ENCODE measurements around the gene CCDC57.

CCDC57 gene

DNA sequence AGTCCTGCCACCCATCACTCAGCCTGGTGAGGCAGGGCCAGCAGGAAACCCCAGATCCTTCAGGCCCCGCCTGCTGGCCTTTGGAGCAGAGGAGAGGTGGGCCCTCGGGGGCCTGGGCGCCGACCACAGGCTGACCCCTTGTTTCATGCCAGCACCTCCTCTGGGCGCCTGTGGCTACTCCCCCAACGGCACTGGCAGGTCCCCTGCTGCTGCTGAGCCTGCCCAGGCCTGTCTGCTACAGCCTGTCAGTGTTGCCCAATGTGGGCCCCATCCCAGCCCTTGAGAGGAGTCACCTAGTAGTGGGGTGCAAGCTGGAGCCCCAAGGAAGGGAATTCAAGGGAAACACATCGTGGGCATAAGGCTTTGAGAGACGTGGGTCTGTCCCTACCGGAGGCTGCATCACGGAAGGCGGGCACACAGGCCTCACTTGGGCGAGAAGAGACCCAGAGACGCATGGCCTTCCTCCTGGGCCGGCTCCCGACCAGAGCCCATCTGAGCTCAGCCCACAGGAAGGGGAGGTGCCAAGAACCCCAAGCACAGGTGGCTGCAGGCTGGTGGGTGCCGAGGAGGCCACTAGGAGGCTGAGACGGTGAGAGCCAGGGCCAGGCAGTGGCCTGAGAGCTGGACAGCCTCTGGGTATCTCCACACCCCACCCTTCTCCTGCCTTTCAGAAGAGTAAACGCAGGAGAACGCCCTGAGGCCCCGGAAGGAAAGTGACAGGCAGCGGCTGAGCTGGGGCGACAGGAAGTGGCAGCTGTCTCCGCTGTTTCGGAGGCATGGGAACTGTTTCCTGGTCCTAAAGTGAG is 106.6 kb downstream of the CCDC57 start:
- DNase-seq (ENCODE audit: low spot score): peak; percentile 45

- no peak for DNase-seq (ENCODE audit: low spot score)
These were observed 107.2 kb downstream of the CCDC57 start for GRCh38 chr17:82105417-82105881.

GRCh38 chr17:82104797-82105416 is 107.7 kb downstream of the CCDC57 start:
- DNase-seq (ENCODE audit: low spot score): no peak

DNA sequence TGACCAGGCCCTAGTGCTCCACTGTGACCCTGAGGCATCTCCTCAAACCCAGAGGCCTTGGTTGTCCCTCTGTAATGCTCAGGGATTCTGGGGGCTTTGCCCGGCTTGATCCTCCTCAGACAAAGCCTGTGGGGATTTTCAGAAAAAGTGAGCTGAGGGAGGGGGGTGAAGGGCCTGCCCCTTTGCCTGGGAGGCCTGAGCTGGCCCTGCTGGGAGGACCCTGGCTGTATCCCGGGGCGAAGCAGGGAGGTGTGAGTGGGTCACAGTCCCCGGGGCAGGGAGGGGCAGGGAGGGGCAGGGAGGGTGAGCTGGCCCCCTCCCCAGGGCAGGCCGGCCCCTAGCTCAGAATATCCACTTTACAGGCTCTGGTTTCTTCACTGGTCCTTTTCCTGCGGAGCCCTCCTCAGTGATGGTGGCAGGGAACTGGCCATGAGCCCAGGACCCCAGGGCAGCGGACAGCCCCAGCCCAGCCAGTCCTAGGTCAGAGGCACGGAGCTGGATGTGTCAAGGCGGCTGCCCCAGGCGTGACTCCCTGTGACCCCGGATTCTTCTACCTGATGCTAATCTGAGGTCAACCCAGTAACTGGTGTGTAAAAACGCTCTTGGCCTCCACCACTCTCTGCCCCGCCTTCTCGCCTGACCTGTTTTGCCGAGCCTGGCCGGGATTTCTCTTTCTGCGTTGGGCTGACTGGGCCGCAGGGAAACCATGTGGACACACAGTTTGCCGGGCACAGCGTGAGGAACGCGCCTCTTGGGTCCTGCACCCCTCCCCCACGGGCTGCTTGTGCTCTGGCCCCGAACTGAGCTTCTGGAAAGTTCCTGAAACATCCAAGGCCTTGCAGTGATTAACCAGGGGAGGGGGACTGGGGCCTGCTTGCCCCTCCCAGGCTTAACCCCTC is 108.8 kb downstream of the CCDC57 start:
- DNase-seq (ENCODE audit: low spot score): peak; percentile 40

- peak; percentile 49 for DNase-seq (ENCODE audit: low spot score)
These were observed 110.6 kb downstream of the CCDC57 start for GRCh38 chr17:82101767-82102679.

- no peak for DNase-seq (ENCODE audit: low spot score)
These were observed 111.3 kb downstream of the CCDC57 start for GRCh38 chr17:82101301-82101715.

DNA sequence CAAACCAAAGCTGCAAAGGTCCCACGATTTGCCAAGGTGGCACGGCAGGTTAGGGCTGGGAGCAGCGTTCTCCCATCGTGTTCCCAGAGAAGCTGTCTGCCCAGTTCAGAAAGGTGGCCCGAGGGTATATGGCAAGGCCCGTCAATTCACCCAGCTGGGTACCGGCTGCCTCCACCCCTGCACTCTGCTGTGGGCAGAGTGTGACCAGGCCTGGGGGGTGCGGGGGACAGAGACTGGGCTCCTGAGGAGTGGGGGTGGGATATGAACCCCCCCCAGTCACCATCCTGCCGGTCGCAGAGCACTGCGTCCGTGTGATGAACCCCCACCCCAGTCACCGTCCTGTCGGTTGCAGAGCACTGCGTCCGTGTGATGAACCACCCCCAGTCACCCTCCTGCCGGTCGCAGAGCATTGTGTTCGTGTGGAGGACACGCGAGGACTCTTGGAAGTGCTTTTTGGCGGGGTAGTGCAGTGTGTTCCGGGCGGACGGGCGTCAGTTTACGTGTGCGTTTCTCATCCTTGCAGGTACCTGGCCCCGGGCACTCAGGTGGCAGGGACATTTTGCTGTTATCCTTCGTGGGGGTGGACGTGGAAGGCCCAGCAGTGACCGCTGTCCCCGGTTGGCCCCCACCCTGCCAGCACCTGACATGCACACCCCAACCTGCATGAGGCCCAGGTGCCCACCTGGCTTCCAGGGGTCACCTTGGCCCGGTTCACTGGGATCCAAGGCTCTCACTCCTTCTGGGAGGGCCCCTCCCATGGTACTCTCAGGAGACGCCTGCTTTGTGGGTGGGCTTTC is 111.9 kb downstream of the CCDC57 start:
- no peak for DNase-seq (ENCODE audit: low spot score)

DNA sequence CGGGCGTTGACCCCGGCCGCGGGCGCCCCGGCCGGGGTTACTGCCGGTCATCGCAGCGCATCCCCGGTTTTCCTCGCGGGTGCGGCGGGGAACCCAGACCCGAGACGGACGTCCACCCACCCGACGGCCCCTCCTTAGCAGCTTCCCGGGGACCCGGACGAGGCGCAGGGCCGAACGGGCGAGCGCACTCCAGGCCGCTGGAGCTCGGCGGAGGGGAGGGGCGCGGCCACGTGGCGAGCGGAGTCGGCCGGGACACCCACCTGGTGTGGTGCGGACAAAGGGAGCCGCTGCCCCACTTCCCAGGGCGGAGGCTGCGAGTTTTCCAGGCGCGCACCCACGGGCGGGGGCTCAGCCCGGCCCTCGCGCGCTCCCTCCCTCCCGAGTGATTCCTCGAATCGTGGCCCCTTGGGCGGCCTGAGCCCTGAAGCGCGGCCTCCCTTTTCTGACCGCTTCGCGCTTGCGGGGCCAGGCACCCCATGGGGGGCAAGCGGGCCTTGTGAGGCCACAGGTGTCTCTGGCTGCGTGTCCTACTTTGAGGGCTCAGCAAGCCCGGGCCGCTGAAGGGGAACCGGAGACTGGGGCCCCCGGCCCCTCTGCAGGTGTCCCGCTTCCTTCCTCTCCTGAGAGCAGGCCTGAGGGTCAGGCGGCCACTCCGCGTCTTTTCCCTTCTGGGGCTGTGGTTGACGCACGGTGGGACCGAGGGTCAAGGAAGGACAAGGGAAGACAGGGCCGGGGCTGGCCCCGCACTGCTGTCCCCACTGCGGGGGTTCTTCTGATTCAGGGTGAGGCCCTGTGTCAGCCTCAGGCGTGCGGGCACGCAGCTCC is 113.5 kb downstream of the CCDC57 start:
- DNase-seq (ENCODE audit: low spot score): no peak

DNA sequence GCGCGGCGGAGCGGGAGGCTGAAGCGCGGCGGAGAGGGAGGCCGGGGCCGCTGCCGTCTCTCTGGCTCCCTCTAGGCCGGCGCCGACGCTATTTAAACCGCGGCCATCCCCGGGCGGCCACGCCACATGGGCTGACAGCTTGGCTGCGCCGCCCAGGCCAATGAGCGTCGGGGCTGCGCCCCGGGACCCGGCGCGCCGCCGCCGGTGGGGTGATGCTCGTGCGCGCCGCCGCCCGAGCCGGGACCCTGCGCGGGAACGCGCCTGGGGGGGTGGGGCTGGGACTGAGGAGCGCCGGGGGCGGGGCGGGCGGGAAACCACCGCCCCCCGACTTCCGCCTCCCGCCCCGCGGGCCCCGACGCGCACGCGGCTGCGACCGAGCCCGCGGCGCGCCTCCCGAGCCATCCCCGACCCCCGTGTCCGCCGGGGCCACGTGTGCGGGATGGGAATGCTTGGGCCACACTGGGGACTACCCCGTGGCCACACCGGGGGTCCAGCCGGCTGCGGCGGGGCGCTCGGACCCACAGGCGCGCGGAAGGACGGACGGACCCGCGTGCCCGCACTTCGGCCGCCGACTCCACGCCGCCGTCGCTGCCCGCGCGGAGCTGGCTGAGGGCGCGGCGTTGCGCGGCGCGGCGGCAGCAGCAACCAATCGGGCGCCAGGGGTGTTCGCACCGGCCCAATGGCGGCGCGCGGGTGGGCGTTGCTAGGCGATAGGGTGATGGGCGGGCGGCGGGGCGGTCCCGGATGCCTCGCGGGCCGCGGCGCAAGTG is 114.3 kb downstream of the CCDC57 start, which contains the start of gene FASN:
Gene FASN, minus strand, starts transcription at position 68 of the 770 bp plus-strand sequence. CDS start 1,791 bp downstream, outside the sequence.
- DNase-seq (ENCODE audit: low spot score): peak; percentile 96

GRCh38 chr17:82097919-82098168 is 114.8 kb downstream of the CCDC57 start:
- no peak for DNase-seq (ENCODE audit: low spot score)

- no peak for DNase-seq (ENCODE audit: low spot score)
These were observed 115.3 kb downstream of the CCDC57 start for GRCh38 chr17:82097184-82097918.

- DNase-seq (ENCODE audit: low spot score): no peak
These were observed 115.9 kb downstream of the CCDC57 start for GRCh38 chr17:82096709-82097183.

GRCh38 chr17:82095777-82096708 is 116.6 kb downstream of the CCDC57 start:
- DNase-seq (ENCODE audit: low spot score): no peak

DNA sequence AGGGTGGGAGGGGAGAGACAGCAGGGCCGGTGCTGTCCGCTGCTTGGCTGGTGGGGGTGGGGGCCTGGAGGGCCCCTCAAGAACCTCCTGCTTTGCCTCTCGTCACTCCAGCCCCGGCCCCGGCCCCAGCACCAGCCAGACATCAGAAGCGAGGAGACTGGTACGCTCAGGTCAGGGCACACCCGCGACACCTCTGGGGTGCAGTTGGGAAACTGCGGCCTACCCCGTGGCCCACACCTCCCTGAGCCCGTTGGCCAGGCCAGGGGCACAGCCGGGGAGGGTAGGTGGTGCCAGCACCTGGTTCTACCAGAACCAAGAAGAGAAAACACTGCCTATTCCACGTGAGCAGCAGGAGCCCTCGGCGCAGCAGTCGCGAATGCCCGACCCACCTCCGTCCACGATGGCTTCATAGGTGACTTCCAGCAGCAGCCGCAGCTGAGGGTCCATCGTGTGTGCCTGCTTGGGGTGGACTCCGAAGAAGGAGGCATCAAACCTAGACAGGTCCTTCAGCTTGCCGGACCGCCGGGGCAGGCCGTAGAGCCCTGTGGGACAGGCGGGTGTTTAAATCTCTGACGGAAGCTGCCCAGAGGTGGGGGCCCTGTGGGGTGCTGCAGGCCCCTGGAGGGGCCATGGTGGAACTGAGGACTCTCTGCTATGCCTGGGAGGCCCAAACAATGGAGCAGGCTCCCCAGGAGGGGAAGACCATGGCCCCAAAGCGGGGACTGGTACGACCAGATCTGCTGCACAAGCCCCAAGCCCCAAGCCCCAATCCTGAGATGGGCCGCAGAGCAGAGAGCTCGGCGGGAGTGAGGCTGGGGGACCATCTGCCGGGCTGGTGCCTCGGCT is 117.5 kb downstream of the CCDC57 start:
- no peak for DNase-seq (ENCODE audit: low spot score)

DNA sequence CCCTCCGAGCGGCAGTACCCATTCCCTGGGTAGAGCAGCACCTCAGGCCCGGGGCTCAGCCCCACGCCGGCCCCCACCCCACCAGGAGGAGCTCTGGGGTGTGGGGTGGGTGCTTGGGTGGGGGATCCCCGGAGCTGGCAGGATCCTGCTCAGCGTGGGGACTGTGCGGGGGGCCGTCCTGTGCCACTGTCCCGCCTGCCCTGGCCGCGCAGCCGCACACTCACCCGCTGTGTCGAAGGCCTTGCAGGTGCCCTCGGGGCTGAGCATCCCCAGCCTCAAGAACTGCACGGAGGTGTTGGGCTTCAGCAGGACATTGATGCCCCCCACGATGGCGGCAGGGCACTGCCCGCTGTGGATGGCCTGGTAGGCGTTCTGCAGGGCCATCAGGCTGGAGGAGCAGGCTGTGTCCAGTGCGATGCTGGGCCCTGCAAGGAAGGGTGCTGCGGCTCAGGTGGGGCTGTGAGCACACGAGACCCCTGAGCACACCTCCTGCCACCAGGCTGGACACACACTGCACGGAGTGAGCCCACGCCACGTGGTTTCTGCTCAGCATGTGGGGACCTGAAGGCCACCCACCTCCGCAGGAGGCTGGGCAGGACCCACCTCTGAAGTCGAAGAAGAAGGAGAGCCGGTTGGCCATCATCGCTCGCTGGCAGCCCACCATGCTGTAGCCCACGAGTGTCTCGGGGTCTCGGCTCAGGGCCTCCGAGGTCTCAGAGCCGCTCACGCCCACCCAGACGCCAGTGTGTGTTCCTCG is 119.5 kb downstream of the CCDC57 start:
- no peak for DNase-seq (ENCODE audit: low spot score)
